H9 (cell line): ENCODE results near the gene ANAPC1. TPM values are rescaled to one million over a fixed set of nuclear protein-coding genes. Genes with fewer than 3 reads are reported as not detected.
"Not testable (repeated sequence)": the region's sequence is repeated elsewhere in the genome, so short reads cannot be mapped to it uniquely, and the experiment has no call there.

Experiments used
- DNase-seq: peaks from one replicate; pipeline ENCODE4 v3.0.0-alpha.2; 2017
- H2AFZ ChIP-seq: one replicate; pipeline ENCODE4 v1.6.1; 2013; ENCODE audit warnings: mild to moderate bottlenecking, low read length, control low read depth, moderate library complexity
- H2AK5ac ChIP-seq: 2 replicates; pipeline ENCODE4 v1.6.1; 2013; ENCODE audit warnings: low read length, control low read depth, mixed read lengths; ENCODE audit not compliant: insufficient read length
- H2BK120ac ChIP-seq: one replicate; pipeline ENCODE4 v1.6.1; 2013; ENCODE audit warnings: low read depth, mild to moderate bottlenecking, low read length, control low read depth, inconsistent platforms; ENCODE audit not compliant: poor library complexity, severe bottlenecking
- H2BK12ac ChIP-seq: 2 replicates; pipeline ENCODE4 v1.6.1; 2013; ENCODE audit warnings: low read length, control low read depth, mixed read lengths, low read depth; ENCODE audit not compliant: insufficient read length
- H2BK15ac ChIP-seq: 2 replicates; pipeline ENCODE4 v1.6.1; 2013; ENCODE audit warnings: low read depth, low read length, control low read depth
- H2BK20ac ChIP-seq: one replicate; pipeline ENCODE4 v1.6.1; 2013; ENCODE audit warnings: low read depth, mild to moderate bottlenecking, low read length, control low read depth, inconsistent platforms; ENCODE audit not compliant: poor library complexity, severe bottlenecking
- H2BK5ac ChIP-seq: 2 replicates; pipeline ENCODE4 v1.6.1; 2013; ENCODE audit warnings: low read length, control low read depth, mixed read lengths; ENCODE audit not compliant: insufficient read length
- H3K14ac ChIP-seq: 2 replicates; pipeline ENCODE4 v1.6.1; 2013; ENCODE audit warnings: low read length, control low read depth; ENCODE audit not compliant: insufficient read depth
- H3K18ac ChIP-seq: 2 replicates; pipeline ENCODE4 v1.6.1; 2013; ENCODE audit warnings: low read depth, mild to moderate bottlenecking, mixed read lengths, low read length, control low read depth; ENCODE audit not compliant: insufficient read length
- H3K23ac ChIP-seq: 2 replicates; pipeline ENCODE4 v1.6.1; 2013; ENCODE audit warnings: low read length, control low read depth, mixed read lengths, low read depth; ENCODE audit not compliant: insufficient read length
- H3K23me2 ChIP-seq: 2 replicates; pipeline ENCODE4 v1.6.1; 2013; ENCODE audit warnings: low read depth, mild to moderate bottlenecking, mixed read lengths, low read length, control low read depth; ENCODE audit not compliant: insufficient read length, poor library complexity, severe bottlenecking
- H3K27ac ChIP-seq: 2 replicates; pipeline ENCODE4 v1.5.1; 2013; ENCODE audit warnings: low read length, control low read depth, mixed read lengths, low read depth; ENCODE audit not compliant: insufficient read length
- H3K27me3 ChIP-seq: 2 replicates; pipeline ENCODE4 v1.6.1; 2013; ENCODE audit warnings: low read length, control low read depth, inconsistent platforms; ENCODE audit not compliant: insufficient read depth
- H3K4ac ChIP-seq: 2 replicates; pipeline ENCODE4 v1.6.1; 2013; ENCODE audit warnings: low read depth, mild to moderate bottlenecking, control low read depth, inconsistent platforms, low read length, moderate library complexity
- H3K4me1 ChIP-seq: 2 replicates; pipeline ENCODE4 v1.6.1; 2013; ENCODE audit warnings: low read length, control low read depth, inconsistent platforms; ENCODE audit not compliant: insufficient read depth
- H3K4me2 ChIP-seq: 2 replicates; pipeline ENCODE4 v1.6.1; 2013; ENCODE audit warnings: low read length, control low read depth, mixed read lengths; ENCODE audit not compliant: insufficient read length, insufficient read depth
- H3K56ac ChIP-seq: 2 replicates; pipeline ENCODE4 v1.6.1; 2013; ENCODE audit warnings: low read depth, mild to moderate bottlenecking, mixed read lengths, low read length, control low read depth; ENCODE audit not compliant: insufficient read length
- H3K79me1 ChIP-seq: 2 replicates; pipeline ENCODE4 v1.6.1; 2013; ENCODE audit warnings: low read depth, mild to moderate bottlenecking, moderate library complexity, low read length, control low read depth, inconsistent platforms; ENCODE audit not compliant: insufficient read depth, poor library complexity, severe bottlenecking
- H3K79me2 ChIP-seq: 2 replicates; pipeline ENCODE4 v1.6.1; 2013; ENCODE audit warnings: low read length, control low read depth, inconsistent platforms; ENCODE audit not compliant: insufficient read depth
- H3K9ac ChIP-seq: 2 replicates; pipeline ENCODE4 v1.6.1; 2013; ENCODE audit warnings: low read length, control low read depth, mixed read lengths; ENCODE audit not compliant: insufficient read length; ENCODE audit errors: extremely low read depth
- H3K9me3 ChIP-seq: one replicate; pipeline ENCODE4 v1.6.1; 2013; ENCODE audit warnings: low read depth, low read length, inconsistent platforms; ENCODE audit not compliant: control insufficient read depth
- H3T11ph ChIP-seq: one replicate; pipeline ENCODE4 v1.6.1; 2013; ENCODE audit warnings: mild to moderate bottlenecking, low read length, control low read depth, inconsistent platforms
- H4K20me1 ChIP-seq: one replicate; pipeline ENCODE4 v1.6.1; 2013; ENCODE audit not compliant: control insufficient read depth, insufficient read length, insufficient read depth
- H4K5ac ChIP-seq: 2 replicates; pipeline ENCODE4 v1.6.1; 2013; ENCODE audit warnings: low read depth, mild to moderate bottlenecking, mixed read lengths, low read length, control low read depth; ENCODE audit not compliant: insufficient read length
- H4K8ac ChIP-seq: replicated peaks from 2 replicates; pipeline ENCODE4 v1.6.1; 2013; ENCODE audit warnings: low read length, control low read depth, mixed read lengths, low read depth; ENCODE audit not compliant: insufficient read length
- H4K91ac ChIP-seq: 2 replicates; pipeline ENCODE4 v1.6.1; 2013; ENCODE audit warnings: low read depth, mild to moderate bottlenecking, moderate library complexity, mixed read lengths, low read length, control low read depth; ENCODE audit not compliant: insufficient read length
- H3K27ac Mint-ChIP-seq, 3 experiments: 2 replicates in 2 of 3; 3 replicates in 1 of 3; pipeline ENCODE4 v1.8.0; 2020 to 2021; ENCODE audit warnings: mixed read lengths in 3 of 3, mild to moderate bottlenecking in 1 of 3, moderate library complexity in 1 of 3
- H3K27me3 Mint-ChIP-seq: 2 replicates; pipeline ENCODE4 v1.8.0; 2021; ENCODE audit warnings: low read depth, mild to moderate bottlenecking, moderate library complexity, mixed read lengths
- H3K36me3 Mint-ChIP-seq, 3 experiments: 2 replicates in 2 of 3; 3 replicates in 1 of 3; pipeline ENCODE4 v1.8.0; 2020 to 2021; ENCODE audit warnings: low read depth in 3 of 3, mixed read lengths in 3 of 3; ENCODE audit not compliant: insufficient read depth in 1 of 3
- H3K4me1 Mint-ChIP-seq, 2 experiments: 2 replicates each; pipeline ENCODE4 v1.8.0; 2020; ENCODE audit warnings: mixed read lengths in 2 of 2
- H3K4me3 Mint-ChIP-seq, 2 experiments: 2 replicates in 1 of 2; 3 replicates in 1 of 2; pipeline ENCODE4 v1.8.0; 2020 to 2021; ENCODE audit warnings: mild to moderate bottlenecking in 2 of 2, mixed read lengths in 2 of 2, moderate library complexity in 1 of 2
- H3K9me3 Mint-ChIP-seq, 2 experiments: 2 replicates in 1 of 2; 3 replicates in 1 of 2; pipeline ENCODE4 v1.8.0; 2020; ENCODE audit warnings: mild to moderate bottlenecking in 2 of 2, mixed read lengths in 2 of 2, moderate library complexity in 1 of 2
- WGBS: extraction: QIAGEN DNeasy Blood & Tissue Kit; methylation state at CpG from one replicate; pipeline ENCODE4 v1.1.7; 2013; ENCODE audit warnings: missing lambda C conversion rate, low lambda C conversion rate, mixed read lengths; ENCODE audit not compliant: insufficient read length; ENCODE audit errors: extremely low coverage; 5-methylcytosine and 5-hydroxymethylcytosine counted together
- total RNA-seq: library from RNA; stranded (reverse); gene quantifications from 2 replicates; pipeline ENCODE4 v1.2.1, GENCODE V29; 2021
- TF ChIP-seq, protein P1 (sequence below): fragments of 200-600 bp; sonication (generic); conservative IDR thresholded peaks from 3 replicates; pipeline ENCODE4 v1.8.0; 2021; ENCODE audit warnings: antibody characterized with exemption, mild to moderate bottlenecking

Gene ANAPC1
- total RNA-seq, 1 experiment from 2014 or later, result 79.1 TPM

DNA sequence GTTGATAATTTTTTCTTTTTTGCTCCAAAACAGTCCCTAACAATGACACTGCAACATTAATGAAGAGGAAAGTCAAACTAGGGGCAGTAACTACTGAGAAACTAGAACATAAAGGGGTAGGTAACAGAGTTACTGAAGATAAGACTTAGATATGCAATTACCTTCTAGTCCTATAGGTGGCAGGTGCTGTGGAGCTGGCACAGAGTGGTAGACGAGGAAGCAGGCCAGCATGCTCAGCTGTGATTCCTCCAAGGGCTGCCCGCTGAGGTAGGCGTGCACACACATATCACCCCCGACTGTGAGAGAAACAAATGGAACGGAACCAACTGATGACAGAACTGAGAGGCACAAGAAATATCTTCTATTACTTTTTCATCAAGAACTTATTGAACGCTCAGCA is 111.8 kb downstream of the ANAPC1 start:
- not testable (repeated sequence) for H4K5ac ChIP-seq, H3K9me3 Mint-ChIP-seq, H4K91ac ChIP-seq, H2BK20ac ChIP-seq, H3K23ac ChIP-seq, H3K14ac ChIP-seq, H3K9me3 ChIP-seq, H3K56ac ChIP-seq, H3K79me1 ChIP-seq, H3K4me1 ChIP-seq, H2BK15ac ChIP-seq, H3K27me3 ChIP-seq, H4K20me1 ChIP-seq, H2BK120ac ChIP-seq, H3K4ac ChIP-seq, H3T11ph ChIP-seq, H3K9ac ChIP-seq, H3K27ac ChIP-seq, H3K27me3 Mint-ChIP-seq, H3K4me3 Mint-ChIP-seq, H3K27ac Mint-ChIP-seq, H4K8ac ChIP-seq, H2AFZ ChIP-seq, H3K18ac ChIP-seq, H3K79me2 ChIP-seq, H2BK5ac ChIP-seq, H2BK12ac ChIP-seq, H3K4me2 ChIP-seq, H2AK5ac ChIP-seq, DNase-seq, H3K23me2 ChIP-seq
- TF ChIP-seq, protein P1, sequence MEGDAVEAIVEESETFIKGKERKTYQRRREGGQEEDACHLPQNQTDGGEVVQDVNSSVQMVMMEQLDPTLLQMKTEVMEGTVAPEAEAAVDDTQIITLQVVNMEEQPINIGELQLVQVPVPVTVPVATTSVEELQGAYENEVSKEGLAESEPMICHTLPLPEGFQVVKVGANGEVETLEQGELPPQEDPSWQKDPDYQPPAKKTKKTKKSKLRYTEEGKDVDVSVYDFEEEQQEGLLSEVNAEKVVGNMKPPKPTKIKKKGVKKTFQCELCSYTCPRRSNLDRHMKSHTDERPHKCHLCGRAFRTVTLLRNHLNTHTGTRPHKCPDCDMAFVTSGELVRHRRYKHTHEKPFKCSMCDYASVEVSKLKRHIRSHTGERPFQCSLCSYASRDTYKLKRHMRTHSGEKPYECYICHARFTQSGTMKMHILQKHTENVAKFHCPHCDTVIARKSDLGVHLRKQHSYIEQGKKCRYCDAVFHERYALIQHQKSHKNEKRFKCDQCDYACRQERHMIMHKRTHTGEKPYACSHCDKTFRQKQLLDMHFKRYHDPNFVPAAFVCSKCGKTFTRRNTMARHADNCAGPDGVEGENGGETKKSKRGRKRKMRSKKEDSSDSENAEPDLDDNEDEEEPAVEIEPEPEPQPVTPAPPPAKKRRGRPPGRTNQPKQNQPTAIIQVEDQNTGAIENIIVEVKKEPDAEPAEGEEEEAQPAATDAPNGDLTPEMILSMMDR, result peak; percentile 38; the same call in 2 of the 3 replicates
- H3K4me1 Mint-ChIP-seq, result peaks cover 3 to 12% of the 10 kb centered on the region in 2 experiments
- no CpG with 5 or more reads among the region's 6 CpGs for WGBS
- H3K36me3 Mint-ChIP-seq, result peaks cover 8 to 16% (median 13%) of the 10 kb centered on the region in 3 experiments; a peak in 6 of 7 replicates

DNA sequence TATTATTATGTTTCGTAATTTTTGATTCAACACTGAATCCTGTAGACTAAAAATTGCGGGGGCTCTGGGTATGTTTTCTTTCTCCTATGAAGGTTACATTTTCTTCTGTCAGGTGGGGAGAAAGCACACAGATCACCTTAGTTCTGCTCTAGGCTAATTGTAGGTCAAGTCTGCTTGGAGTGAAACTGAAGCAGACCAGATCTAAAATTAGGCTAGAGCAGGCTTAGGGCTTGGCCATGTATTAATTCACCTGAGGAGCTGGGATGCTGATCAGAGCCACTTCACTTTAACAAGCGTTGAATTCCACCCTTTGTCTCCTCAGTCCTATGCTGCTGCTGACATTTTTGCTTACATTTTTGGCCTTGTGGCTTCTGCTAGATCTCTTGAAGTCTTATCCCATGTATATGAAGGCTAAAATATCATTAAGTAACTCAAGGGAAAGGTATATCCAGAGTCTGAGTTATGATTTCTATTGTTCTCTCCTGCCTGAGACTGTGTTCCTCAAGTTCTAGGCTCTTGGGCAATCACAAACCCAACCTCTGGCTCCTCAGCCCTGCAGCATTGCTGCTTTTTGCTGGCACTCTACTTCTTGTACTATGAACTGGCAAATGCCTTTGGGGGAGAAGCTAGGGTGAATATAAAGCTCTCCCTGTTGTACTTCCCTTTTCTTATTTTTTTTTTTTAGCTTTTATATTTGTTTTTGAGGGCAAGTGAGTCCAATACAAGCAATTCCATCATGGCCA is 112.9 kb downstream of the ANAPC1 start:
- H3K23ac ChIP-seq, H2BK5ac ChIP-seq, H2AFZ ChIP-seq, H4K20me1 ChIP-seq, H2BK20ac ChIP-seq, H2BK12ac ChIP-seq, H3K27me3 ChIP-seq, H3K4me1 ChIP-seq, H3K79me1 ChIP-seq, H3K4ac ChIP-seq, H3K79me2 ChIP-seq, H3K9ac ChIP-seq, H2BK120ac ChIP-seq, H3K9me3 Mint-ChIP-seq, H4K5ac ChIP-seq, H3K56ac ChIP-seq, H3K4me3 Mint-ChIP-seq, H3K27ac Mint-ChIP-seq, H3K14ac ChIP-seq, H3K4me2 ChIP-seq, H4K91ac ChIP-seq, H3K23me2 ChIP-seq, H3T11ph ChIP-seq, H3K18ac ChIP-seq, H3K27ac ChIP-seq, H3K27me3 Mint-ChIP-seq, DNase-seq, H2AK5ac ChIP-seq, H2BK15ac ChIP-seq, H3K9me3 ChIP-seq, H4K8ac ChIP-seq: not testable (repeated sequence)
- Mint-ChIP-seq H3K36me3 (peaks cover 7 to 13% (median 13%) of the 10 kb centered on the region in 3 experiments; a peak in 6 of 7 replicates), H3K4me1 (peaks cover 3 to 12% of the 10 kb centered on the region in 2 experiments)
- WGBS, result no CpG with 5 or more reads among the region's 3 CpGs
